HCT116 (cell line): ENCODE data around the gene UBE3B.

ENCODE experiments used
- ATF3 ChIP-seq: IDR thresholded peaks from 2 replicates; pipeline ENCODE4 v1.6.1; 2012
- CTCF ChIP-seq, 3 experiments: fragments of 200-600 bp in 1 of 3; sonication (generic) in 1 of 3; IDR thresholded peaks in 2 of 3; conservative IDR thresholded peaks in 1 of 3; 2 replicates each; pipeline ENCODE4 v1.5.1; 2012 to 2017; ENCODE audit warnings: low read depth in 2 of 3, low read length in 2 of 3, antibody characterized with exemption in 1 of 3, borderline replicate concordance in 1 of 3, control low read depth in 1 of 3, mild to moderate bottlenecking in 1 of 3, mixed read lengths in 1 of 3, mixed run types in 1 of 3, moderate library complexity in 1 of 3; ENCODE audit not compliant: insufficient read depth in 1 of 3
- EZH2 ChIP-seq: fragments of 200-600 bp; sonication (generic); IDR thresholded peaks from 2 replicates; pipeline ENCODE4 v1.6.1; 2017; ENCODE audit warnings: antibody characterized with exemption, mixed run types
- EZH2phosphoT487 ChIP-seq: fragments of 200-600 bp; IDR thresholded peaks from 2 replicates; pipeline ENCODE4 v1.6.1; 2018; ENCODE audit warnings: antibody characterized with exemption, borderline replicate concordance

DNA sequence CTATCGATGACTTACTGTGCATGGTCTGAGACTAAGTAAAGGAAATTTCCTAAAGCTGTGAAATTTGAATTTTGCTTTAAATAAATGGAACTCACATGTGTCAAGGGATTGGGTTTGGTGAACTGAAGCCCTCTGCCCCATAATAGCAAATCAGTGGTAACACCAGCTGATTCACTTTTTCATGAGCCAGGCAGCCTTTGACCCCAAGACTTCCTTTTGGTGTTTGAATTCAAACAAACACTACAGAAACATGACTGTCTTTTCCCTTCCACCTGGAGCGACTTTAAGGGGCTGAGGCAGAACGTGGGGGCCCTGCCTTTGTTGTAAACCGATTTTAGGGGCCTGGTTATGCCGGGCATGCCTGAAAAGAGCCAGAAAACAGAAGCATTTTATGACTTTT lies 29.2 kb upstream of the UBE3B start:
- TF ChIP-seq EZH2phosphoT487, result no peak
- TF ChIP-seq EZH2, result no peak
- TF ChIP-seq ATF3, result no peak
- TF ChIP-seq CTCF (IDR thresholded peaks at IDR 0.05 in 2 of 3, conservative IDR thresholded peaks at IDR 0.05 in 1 of 3; ENCODE audit: borderline replicate concordance in 1 of 3, insufficient read depth in 1 of 3, low read depth in 2 of 3, low read length in 2 of 3), result no peak
